ENCODE results near the gene STXBP1. TPM values are rescaled to one million over a fixed set of nuclear protein-coding genes. Genes with fewer than 3 reads are reported as not detected.

STXBP1 gene
- total RNA-seq, 1 donor from 2014 or later: 44.9 TPM

DNA sequence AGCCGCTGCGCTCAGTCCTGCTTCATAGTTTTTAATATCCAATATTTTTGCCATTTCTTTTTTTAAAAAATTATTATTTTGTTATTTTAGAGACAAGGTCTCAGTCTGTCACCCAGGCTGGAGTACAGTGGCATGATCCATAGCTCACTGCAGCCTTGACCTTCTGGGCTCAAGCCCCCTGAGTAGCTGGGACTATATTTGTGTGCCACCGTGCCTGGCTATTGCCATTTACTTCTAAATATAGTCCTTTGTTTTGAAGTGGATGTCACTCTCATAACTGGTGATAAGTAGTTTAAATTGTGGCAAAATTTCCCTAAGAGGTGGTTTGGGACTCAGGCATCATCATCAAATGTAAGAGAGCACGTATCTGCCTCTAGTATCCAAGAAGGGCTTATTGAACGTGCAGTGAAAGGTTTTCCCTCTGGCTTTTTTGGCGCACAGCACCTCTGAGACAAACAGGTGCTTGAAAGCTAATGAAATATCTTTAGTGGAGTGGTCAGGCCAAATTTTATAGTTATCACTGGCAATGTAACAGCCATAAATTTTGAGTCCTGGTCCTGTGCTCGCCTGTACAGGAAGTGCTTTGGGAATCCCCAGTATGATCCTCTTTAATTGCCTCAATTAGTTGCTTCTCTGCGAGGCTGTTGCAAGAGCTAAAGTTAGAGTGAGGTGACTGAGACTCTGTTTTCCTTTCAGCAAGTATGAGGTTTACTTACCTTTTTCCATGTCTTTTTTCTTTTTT is 14.8 kb downstream of the STXBP1 start:
- TF ChIP-seq, protein P1, sequence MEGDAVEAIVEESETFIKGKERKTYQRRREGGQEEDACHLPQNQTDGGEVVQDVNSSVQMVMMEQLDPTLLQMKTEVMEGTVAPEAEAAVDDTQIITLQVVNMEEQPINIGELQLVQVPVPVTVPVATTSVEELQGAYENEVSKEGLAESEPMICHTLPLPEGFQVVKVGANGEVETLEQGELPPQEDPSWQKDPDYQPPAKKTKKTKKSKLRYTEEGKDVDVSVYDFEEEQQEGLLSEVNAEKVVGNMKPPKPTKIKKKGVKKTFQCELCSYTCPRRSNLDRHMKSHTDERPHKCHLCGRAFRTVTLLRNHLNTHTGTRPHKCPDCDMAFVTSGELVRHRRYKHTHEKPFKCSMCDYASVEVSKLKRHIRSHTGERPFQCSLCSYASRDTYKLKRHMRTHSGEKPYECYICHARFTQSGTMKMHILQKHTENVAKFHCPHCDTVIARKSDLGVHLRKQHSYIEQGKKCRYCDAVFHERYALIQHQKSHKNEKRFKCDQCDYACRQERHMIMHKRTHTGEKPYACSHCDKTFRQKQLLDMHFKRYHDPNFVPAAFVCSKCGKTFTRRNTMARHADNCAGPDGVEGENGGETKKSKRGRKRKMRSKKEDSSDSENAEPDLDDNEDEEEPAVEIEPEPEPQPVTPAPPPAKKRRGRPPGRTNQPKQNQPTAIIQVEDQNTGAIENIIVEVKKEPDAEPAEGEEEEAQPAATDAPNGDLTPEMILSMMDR (IDR thresholded peaks at IDR 0.05): no peak
- Mint-ChIP-seq H3K36me3 (ENCODE audit: unreplicated experiment) (peaks cover 6% of the 10 kb centered on the region), H3K4me1 (ENCODE audit: unreplicated experiment) (peaks cover 5% of the 10 kb centered on the region), H3K4me3 (ENCODE audit: unreplicated experiment) (no peak overlapping the region), H3K27me3 (ENCODE audit: unreplicated experiment) (no peaks in the 10 kb centered on the region), H3K27ac (ENCODE audit: unreplicated experiment) (no peak overlapping the region), H3K9me3 (ENCODE audit: unreplicated experiment) (no peaks in the 10 kb centered on the region)
- no peak for DNase-seq (ENCODE audit: extremely low spot score, unreplicated experiment)

DNA sequence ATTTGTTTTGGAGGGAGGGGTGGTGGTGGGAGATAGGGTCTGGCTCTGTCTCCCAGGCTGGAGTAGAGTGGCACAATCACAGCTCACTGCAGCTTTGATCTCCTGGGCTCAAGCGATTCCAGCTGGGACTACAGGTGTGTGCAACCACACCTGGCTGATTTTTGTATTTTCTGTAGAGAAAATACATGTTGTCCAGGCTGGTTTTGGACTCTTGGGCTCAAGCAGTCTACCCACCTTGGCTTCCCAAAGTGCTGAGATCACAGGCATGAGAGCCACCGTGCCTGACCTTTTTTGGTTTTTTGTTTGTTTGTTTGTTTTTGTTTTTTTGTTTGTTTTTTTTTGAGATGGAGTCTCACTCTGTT is 15.4 kb downstream of the STXBP1 start:
- H3K9me3 Mint-ChIP-seq (ENCODE audit: unreplicated experiment): no peaks in the 10 kb centered on the region
- H3K36me3 Mint-ChIP-seq (ENCODE audit: unreplicated experiment): peaks cover 6% of the 10 kb centered on the region
- peaks cover 5% of the 10 kb centered on the region for H3K4me1 Mint-ChIP-seq (ENCODE audit: unreplicated experiment)
- DNase-seq (ENCODE audit: extremely low spot score, unreplicated experiment): no peak
- TF ChIP-seq, protein P1 (IDR thresholded peaks at IDR 0.05): no peak
- no peak overlapping the region for H3K27ac Mint-ChIP-seq (ENCODE audit: unreplicated experiment)
- no peak overlapping the region for H3K4me3 Mint-ChIP-seq (ENCODE audit: unreplicated experiment)
- no peaks in the 10 kb centered on the region for H3K27me3 Mint-ChIP-seq (ENCODE audit: unreplicated experiment)

DNA sequence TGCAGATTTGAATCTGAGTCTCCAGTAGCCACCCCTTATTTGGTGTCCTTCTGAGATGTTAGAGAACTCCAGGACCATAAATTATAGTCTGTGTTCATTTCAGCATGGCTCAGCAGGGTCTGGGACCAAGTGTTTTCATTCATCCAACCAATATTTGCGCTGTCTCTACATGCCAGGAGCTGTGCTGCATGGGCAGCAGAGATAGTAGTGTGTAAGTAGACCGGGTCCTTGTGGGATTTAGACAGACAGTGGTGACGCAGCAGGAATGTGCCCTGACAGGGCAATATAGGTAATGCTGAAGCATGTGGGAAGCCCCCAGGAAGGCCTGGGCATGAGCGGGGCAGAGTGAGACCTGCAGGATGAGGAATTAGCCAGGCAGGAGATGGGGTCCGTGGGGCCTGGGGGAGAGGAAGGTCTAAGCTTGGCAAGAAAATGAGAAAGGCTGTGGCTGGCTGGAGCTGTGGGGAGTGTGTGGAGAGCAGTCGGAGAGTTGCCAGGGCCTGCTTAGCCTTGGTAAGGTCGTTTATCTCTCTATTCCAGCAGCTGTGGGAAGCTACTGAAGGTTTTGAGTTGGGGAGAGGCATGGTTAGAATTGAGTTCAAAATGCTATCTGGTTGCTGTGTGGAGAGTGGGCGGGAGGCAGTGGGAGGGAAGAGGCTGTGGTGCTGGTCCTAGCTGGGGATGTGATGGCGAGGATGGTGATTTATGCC is 16.8 kb downstream of the STXBP1 start:
- DNase-seq (ENCODE audit: extremely low spot score, unreplicated experiment): no peak
- peaks cover 16% of the 10 kb centered on the region for H3K4me1 Mint-ChIP-seq (ENCODE audit: unreplicated experiment)
- H3K27ac Mint-ChIP-seq (ENCODE audit: unreplicated experiment): no peak overlapping the region
- no peaks in the 10 kb centered on the region for H3K9me3 Mint-ChIP-seq (ENCODE audit: unreplicated experiment)
- H3K27me3 Mint-ChIP-seq (ENCODE audit: unreplicated experiment): no peaks in the 10 kb centered on the region
- TF ChIP-seq, protein P1 (IDR thresholded peaks at IDR 0.05): no peak
- H3K4me3 Mint-ChIP-seq (ENCODE audit: unreplicated experiment): no peak overlapping the region
- peaks cover 6% of the 10 kb centered on the region for H3K36me3 Mint-ChIP-seq (ENCODE audit: unreplicated experiment)

DNA sequence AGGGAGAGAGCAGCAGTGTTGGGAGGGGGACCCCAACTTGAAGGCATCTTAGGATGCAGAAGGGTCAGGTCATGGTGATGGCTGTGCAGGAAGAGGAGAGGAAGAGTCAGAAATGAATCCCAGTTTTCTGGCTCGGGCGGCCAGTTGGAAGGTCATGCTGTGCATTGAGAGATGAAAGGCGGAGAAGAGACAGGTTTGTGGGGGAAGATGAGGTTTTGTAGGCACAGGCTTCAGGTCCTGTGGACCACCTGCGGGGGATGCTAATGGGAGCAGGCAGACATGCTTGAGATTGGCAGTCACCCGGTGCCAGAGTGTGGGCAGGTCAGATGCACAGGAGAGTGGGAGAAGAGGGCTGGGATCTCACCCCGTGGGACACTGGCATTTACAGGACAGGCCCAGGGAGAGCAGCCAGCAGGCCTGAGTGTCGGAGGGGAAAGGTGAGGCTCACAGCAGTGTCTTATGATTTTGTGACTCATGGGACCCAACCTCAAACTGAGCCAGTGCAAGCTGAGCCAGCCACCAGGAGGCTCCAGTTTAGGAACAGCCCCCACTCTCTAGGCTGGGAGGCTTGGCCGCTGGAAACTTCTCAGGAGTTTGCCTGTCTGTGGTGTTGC is 17.5 kb downstream of the STXBP1 start:
- Mint-ChIP-seq H3K27me3 (ENCODE audit: unreplicated experiment) (no peaks in the 10 kb centered on the region), H3K36me3 (ENCODE audit: unreplicated experiment) (peaks cover 6% of the 10 kb centered on the region), H3K9me3 (ENCODE audit: unreplicated experiment) (no peaks in the 10 kb centered on the region), H3K4me3 (ENCODE audit: unreplicated experiment) (no peak overlapping the region), H3K27ac (ENCODE audit: unreplicated experiment) (no peak overlapping the region), H3K4me1 (ENCODE audit: unreplicated experiment) (peaks cover 23% of the 10 kb centered on the region)
- TF ChIP-seq, protein P1 (IDR thresholded peaks at IDR 0.05): no peak
- no peak for DNase-seq (ENCODE audit: extremely low spot score, unreplicated experiment)

Measured in osteocyte (in vitro differentiated cells).